Ishikawa (cell line): ENCODE results near the gene KRTAP4-1.

Experiments used
- EP300 ChIP-seq: IDR thresholded peaks from 2 replicates; pipeline ENCODE4 v1.6.1; 2012; ENCODE audit warnings: borderline replicate concordance
- YY1 ChIP-seq: IDR thresholded peaks from 2 replicates; pipeline ENCODE4 v1.6.1; 2012; ENCODE audit warnings: low read depth

GRCh38 chr17:41196068-41196467 is 11.4 kb upstream of the KRTAP4-1 start:
- no peak for TF ChIP-seq EP300
- TF ChIP-seq YY1, result no peak
